ENCODE data around the gene TMEM17. TPM values are rescaled to one million over a fixed set of nuclear protein-coding genes. Genes with fewer than 3 reads are reported as not detected.

Gene TMEM17
- total and polyA plus RNA-seq, 2 of the 13 experiments (the other 11 are each of a cell fraction or from before 2014, with no cell fraction given), result 0.22 to 0.50 TPM

DNA sequence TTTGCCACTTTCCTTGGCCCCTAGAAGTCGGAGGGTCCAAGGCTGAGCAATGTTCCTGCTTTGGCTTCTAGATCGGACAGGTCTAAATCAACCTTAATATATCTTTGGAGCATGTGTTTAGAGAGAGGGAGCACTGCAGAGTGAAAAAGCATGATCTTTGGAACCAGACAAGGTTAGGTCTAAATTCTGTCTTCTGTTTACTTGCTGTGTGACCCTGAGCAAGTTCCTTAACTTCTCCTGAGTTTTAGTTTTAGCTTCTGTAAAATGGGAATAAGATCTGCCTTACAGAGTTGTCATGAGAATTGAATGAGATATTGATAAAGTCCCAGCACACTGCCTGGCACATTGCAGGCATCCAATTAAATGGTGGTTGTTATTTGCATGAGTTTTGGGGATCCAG is 13.9 kb downstream of the TMEM17 start (continued):
- TF ChIP-seq ZSCAN31 (CRISPR knock-in tag; IDR thresholded peaks at IDR 0.05; ENCODE audit: low read depth) (no peak), TOE1 (CRISPR knock-in tag; IDR thresholded peaks at IDR 0.05) (no peak), IRF2 (CRISPR knock-in tag; IDR thresholded peaks at IDR 0.05) (peak; percentile 51; the same call in 1 of the 2 replicates), ZNF597 (CRISPR knock-in tag; IDR thresholded peaks at IDR 0.05) (no peak), RXRB (CRISPR knock-in tag; IDR thresholded peaks at IDR 0.05; ENCODE audit: borderline replicate concordance) (0 out of 2 replicates have a peak, but pooled peaks have one; percentile 20), BRD4 (CRISPR knock-in tag; IDR thresholded peaks at IDR 0.05) (no peak), BCL6 (CRISPR knock-in tag; IDR thresholded peaks at IDR 0.05) (peak; percentile 13; the same call in 1 of the 2 replicates), ZNF713 (CRISPR knock-in tag; IDR thresholded peaks at IDR 0.05) (no peak), ZNF282 (IDR thresholded peaks at IDR 0.05; ENCODE audit: partially characterized antibody) (no peak), ZNF761 (CRISPR knock-in tag; conservative IDR thresholded peaks at IDR 0.05) (no peak), ZFP41 (CRISPR knock-in tag; IDR thresholded peaks at IDR 0.05; ENCODE audit: borderline replicate concordance) (no peak), ZNF260 (CRISPR knock-in tag; IDR thresholded peaks at IDR 0.05; ENCODE audit: borderline replicate concordance, low read depth) (no peak), ZNF563 (CRISPR knock-in tag; IDR thresholded peaks at IDR 0.05) (no peak), ZNF746 (CRISPR knock-in tag; IDR thresholded peaks at IDR 0.05) (no peak), SCMH1 (CRISPR knock-in tag; IDR thresholded peaks at IDR 0.05; ENCODE audit: borderline replicate concordance) (no peak), ZC3H13 (CRISPR knock-in tag; IDR thresholded peaks at IDR 0.05) (no peak), DNMT1 (CRISPR knock-in tag; IDR thresholded peaks at IDR 0.05) (no peak), ZNF3 (CRISPR knock-in tag; IDR thresholded peaks at IDR 0.05) (peak; percentile 41; the same call in 1 of the 2 replicates), RBAK (CRISPR knock-in tag; IDR thresholded peaks at IDR 0.05) (no peak), ZNF800 (CRISPR knock-in tag; IDR thresholded peaks at IDR 0.05) (no peak)
- TF ChIP-seq, protein P1, sequence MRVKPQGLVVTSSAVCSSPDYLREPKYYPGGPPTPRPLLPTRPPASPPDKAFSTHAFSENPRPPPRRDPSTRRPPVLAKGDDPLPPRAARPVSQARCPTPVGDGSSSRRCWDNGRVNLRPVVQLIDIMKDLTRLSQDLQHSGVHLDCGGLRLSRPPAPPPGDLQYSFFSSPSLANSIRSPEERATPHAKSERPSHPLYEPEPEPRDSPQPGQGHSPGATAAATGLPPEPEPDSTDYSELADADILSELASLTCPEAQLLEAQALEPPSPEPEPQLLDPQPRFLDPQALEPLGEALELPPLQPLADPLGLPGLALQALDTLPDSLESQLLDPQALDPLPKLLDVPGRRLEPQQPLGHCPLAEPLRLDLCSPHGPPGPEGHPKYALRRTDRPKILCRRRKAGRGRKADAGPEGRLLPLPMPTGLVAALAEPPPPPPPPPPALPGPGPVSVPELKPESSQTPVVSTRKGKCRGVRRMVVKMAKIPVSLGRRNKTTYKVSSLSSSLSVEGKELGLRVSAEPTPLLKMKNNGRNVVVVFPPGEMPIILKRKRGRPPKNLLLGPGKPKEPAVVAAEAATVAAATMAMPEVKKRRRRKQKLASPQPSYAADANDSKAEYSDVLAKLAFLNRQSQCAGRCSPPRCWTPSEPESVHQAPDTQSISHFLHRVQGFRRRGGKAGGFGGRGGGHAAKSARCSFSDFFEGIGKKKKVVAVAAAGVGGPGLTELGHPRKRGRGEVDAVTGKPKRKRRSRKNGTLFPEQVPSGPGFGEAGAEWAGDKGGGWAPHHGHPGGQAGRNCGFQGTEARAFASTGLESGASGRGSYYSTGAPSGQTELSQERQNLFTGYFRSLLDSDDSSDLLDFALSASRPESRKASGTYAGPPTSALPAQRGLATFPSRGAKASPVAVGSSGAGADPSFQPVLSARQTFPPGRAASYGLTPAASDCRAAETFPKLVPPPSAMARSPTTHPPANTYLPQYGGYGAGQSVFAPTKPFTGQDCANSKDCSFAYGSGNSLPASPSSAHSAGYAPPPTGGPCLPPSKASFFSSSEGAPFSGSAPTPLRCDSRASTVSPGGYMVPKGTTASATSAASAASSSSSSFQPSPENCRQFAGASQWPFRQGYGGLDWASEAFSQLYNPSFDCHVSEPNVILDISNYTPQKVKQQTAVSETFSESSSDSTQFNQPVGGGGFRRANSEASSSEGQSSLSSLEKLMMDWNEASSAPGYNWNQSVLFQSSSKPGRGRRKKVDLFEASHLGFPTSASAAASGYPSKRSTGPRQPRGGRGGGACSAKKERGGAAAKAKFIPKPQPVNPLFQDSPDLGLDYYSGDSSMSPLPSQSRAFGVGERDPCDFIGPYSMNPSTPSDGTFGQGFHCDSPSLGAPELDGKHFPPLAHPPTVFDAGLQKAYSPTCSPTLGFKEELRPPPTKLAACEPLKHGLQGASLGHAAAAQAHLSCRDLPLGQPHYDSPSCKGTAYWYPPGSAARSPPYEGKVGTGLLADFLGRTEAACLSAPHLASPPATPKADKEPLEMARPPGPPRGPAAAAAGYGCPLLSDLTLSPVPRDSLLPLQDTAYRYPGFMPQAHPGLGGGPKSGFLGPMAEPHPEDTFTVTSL (CRISPR knock-in tag; IDR thresholded peaks at IDR 0.05; ENCODE audit: borderline replicate concordance), result peak; percentile 82; the same call in 1 of the 2 replicates
- TF ChIP-seq, protein P2, sequence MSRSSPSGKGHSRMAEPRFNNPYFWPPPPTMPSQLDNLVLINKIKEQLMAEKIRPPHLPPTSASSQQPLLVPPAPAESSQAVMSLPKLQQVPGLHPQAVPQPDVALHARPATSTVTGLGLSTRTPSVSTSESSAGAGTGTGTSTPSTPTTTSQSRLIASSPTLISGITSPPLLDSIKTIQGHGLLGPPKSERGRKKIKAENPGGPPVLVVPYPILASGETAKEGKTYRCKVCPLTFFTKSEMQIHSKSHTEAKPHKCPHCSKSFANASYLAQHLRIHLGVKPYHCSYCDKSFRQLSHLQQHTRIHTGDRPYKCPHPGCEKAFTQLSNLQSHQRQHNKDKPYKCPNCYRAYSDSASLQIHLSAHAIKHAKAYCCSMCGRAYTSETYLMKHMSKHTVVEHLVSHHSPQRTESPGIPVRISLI (CRISPR knock-in tag; IDR thresholded peaks at IDR 0.05; ENCODE audit: borderline replicate concordance), result no peak
